HG03025 (cell line): ENCODE measurements around the gene SLC35E1.
A peak's percentile ranks its signal among the peaks of the same experiment; 100 is the strongest.

Experiments
- ATAC-seq: cut with Tn5 transposase; IDR thresholded peaks from one replicate; pipeline ENCODE4 v1.9.1; 2021; ENCODE audit warnings: mild to moderate bottlenecking, moderate library complexity; ENCODE audit not compliant: unreplicated experiment, low FRiP score

Gene SLC35E1

GRCh38 chr19:16572332-16573211 is at the start of gene SLC35E1:
TSS of gene SLC35E1 (minus strand) at chr19:16572415. CDS start at chr19:16572364, 51 bp downstream.
- ATAC-seq = peak; percentile 76

- no peak for ATAC-seq
These were observed 49.1 kb upstream of the SLC35E1 start for GRCh38 chr19:16621165-16621800.

- ATAC-seq = no peak
These were observed 48.4 kb upstream of the SLC35E1 start for GRCh38 chr19:16620584-16620983.

- ATAC-seq = no peak
These were observed 47.8 kb upstream of the SLC35E1 start for GRCh38 chr19:16620018-16620417.

GRCh38 chr19:16619457-16619856 is 47.2 kb upstream of the SLC35E1 start:
- ATAC-seq = no peak

- no peak for ATAC-seq
These were observed 46.0 kb upstream of the SLC35E1 start for GRCh38 chr19:16618248-16618647.

GRCh38 chr19:16615808-16616207 is 43.6 kb upstream of the SLC35E1 start:
- ATAC-seq = no peak

- ATAC-seq = no peak
These were observed 42.7 kb upstream of the SLC35E1 start for GRCh38 chr19:16614941-16615340.

GRCh38 chr19:16613841-16614240 is 41.6 kb upstream of the SLC35E1 start:
- no peak for ATAC-seq

GRCh38 chr19:16612636-16613035 is 40.4 kb upstream of the SLC35E1 start:
- no peak for ATAC-seq

- ATAC-seq = no peak
These were observed 38.9 kb upstream of the SLC35E1 start for GRCh38 chr19:16611121-16611520.

GRCh38 chr19:16609511-16610200 is 37.4 kb upstream of the SLC35E1 start:
- no peak for ATAC-seq

GRCh38 chr19:16608290-16608739 is 36.1 kb upstream of the SLC35E1 start:
- ATAC-seq = no peak

- ATAC-seq = no peak
These were observed 35.6 kb upstream of the SLC35E1 start for GRCh38 chr19:16607819-16608218.

GRCh38 chr19:16605553-16605994 is 33.4 kb upstream of the SLC35E1 start:
- ATAC-seq = no peak

GRCh38 chr19:16605115-16605514 is 32.9 kb upstream of the SLC35E1 start:
- ATAC-seq = no peak

GRCh38 chr19:16604615-16605014 is 32.4 kb upstream of the SLC35E1 start:
- ATAC-seq = no peak

- ATAC-seq = no peak
These were observed 30.9 kb upstream of the SLC35E1 start for GRCh38 chr19:16603090-16603489.

GRCh38 chr19:16601378-16602052 is 29.3 kb upstream of the SLC35E1 start:
- ATAC-seq = no peak

- ATAC-seq = no peak
These were observed 28.6 kb upstream of the SLC35E1 start for GRCh38 chr19:16600824-16601223.
